Upper lobe of left lung (tissue), 6 donors: ENCODE results near the gene SFXN4. TPM values are rescaled to one million over a fixed set of nuclear protein-coding genes. Genes with fewer than 3 reads are reported as not detected.
A peak's percentile ranks its signal among the peaks of the same experiment; 100 is the strongest.
"Not testable (repeated sequence)": the region's sequence is repeated elsewhere in the genome, so short reads cannot be mapped to it uniquely, and the experiment has no call there.

Experiments
- ATAC-seq, 2 donors: fragments of 200-7000 bp; cut with Tn5 transposase; one replicate each; pipeline ENCODE4 v1.9.1; 2022; ENCODE audit warnings: mild to moderate bottlenecking in 2 of 2, moderate library complexity in 2 of 2; ENCODE audit not compliant: low FRiP score in 2 of 2
- DNase-seq, 2 donors: peaks; one replicate each; pipeline ENCODE4 v3.0.0-alpha.2; 2019 to 2020
- H3K27ac ChIP-seq, 4 donors: fragments of 200-600 bp; sonication (generic); one replicate each; pipeline ENCODE4 v1.5.1; 2016 to 2019
- H3K27me3 ChIP-seq, 4 donors: fragments of 200-600 bp; sonication (generic); one replicate each; pipeline ENCODE4 v1.5.1; 2017 to 2019
- H3K36me3 ChIP-seq, 4 donors: fragments of 200-600 bp; sonication (generic); one replicate each; pipeline ENCODE4 v1.5.1; 2016 to 2019
- H3K4me1 ChIP-seq, 4 donors: fragments of 200-600 bp; sonication (generic); one replicate each; pipeline ENCODE4 v1.5.1; 2018 to 2019
- H3K4me3 ChIP-seq, 4 donors: fragments of 200-600 bp; sonication (generic); one replicate each; pipeline ENCODE4 v1.5.1; 2017 to 2019; ENCODE audit warnings: mild to moderate bottlenecking in 2 of 4, moderate library complexity in 1 of 4
- H3K9me3 ChIP-seq, 4 donors: fragments of 200-600 bp; sonication (generic); one replicate each; pipeline ENCODE4 v1.5.1; 2018 to 2019
- EP300 ChIP-seq, 4 donors: sonication (generic); formaldehyde crosslinking; IDR thresholded peaks; one replicate each; pipeline ENCODE4 v1.5.1; 2017; ENCODE audit warnings: antibody characterized with exemption in 4 of 4, control low read depth in 2 of 4
- POLR2A ChIP-seq, 4 donors: fragments of 450-650 bp; IDR thresholded peaks; one replicate each; pipeline ENCODE4 v1.5.1; 2016 to 2017; ENCODE audit warnings: antibody characterized with exemption in 4 of 4, mild to moderate bottlenecking in 2 of 4
- POLR2AphosphoS5 ChIP-seq, 2 donors: sonication (generic); formaldehyde crosslinking; IDR thresholded peaks; one replicate each; pipeline ENCODE4 v1.5.1; 2017; ENCODE audit warnings: antibody characterized with exemption in 2 of 2
- WGBS, 2 donors: methylation state at CpG; one replicate each; pipeline ENCODE4 v1.1.5; 2017 to 2018; 5-methylcytosine and 5-hydroxymethylcytosine counted together
- total RNA-seq, 6 donors: library from RNA; depleted of rRNA in 4 of 6; stranded (reverse); fragments of >200 nt in 4 of 6; gene quantifications; one replicate each; pipeline versions ENCODE4 v1.1.0 to v1.2.1, GENCODE V29; 2016 to 2021
- TF ChIP-seq, protein P1 (sequence below), 6 experiments: fragments of 450-650 bp in 4 of 6; fragments of 200-600 bp in 2 of 6; sonication (generic) in 2 of 6; IDR thresholded peaks; one replicate each; pipeline ENCODE4 v1.5.1; 2016 to 2019; ENCODE audit warnings: antibody characterized with exemption in 6 of 6
- donor health status: DM: no; HTN: no; CAD: no; lungs with moderate emphysema.
- donor health status: DM: no; HTN: yes; CAD: no; lungs with severe emphysema.

The SFXN4 gene
- total RNA-seq, 6 donors from 2014 or later, result 4.4 to 47.1 (median 19.0) TPM

DNA sequence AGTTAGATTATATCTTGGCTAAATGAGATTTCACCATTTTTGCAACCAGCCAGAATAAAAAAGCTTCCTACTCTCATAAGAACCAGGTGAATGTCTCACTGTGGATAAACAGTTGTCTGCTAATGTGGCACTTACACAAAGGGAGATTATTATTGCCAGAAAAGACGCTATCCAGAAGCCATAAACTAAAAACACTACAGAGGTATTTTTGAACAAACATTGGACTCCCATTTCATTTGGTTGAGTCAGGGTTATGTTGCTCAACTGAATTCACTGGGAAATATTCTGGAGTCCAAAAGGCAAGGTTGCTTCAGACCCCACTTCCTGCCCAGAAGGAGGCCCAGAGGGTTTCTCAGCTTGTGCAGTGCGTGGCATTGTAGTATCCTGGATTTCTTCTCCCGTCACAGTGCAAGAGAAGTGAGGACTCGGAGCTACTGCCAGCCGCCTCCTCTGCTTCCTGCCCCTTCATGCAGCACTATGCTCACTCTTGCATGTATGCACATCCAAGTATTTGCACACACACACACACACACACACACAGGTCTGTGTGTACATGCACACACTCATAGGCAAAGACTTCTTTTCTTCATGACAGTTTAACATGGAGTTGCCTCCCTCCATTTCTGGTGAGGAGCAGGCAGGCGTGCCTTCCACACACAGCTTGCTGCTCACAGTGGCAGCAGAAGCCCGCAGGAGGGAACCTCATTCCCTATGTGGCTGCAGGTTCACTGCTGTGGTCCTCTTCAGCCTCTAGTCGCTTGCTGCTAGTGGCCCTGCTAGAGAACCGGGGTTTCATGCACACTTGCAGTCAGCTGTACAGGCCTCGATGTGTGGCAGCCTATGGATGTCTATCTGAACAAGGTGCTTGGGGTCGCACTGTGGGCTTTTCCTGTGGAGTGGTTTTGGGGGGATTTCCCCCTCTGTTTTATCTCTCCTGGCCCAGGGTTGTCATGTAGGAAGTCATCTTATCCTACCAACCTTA lies 51.5 kb downstream of the SFXN4 start:
- DNase-seq, result peak in 1 of 2 donors; percentile 39
- H3K27me3 ChIP-seq, result no peaks in the 10 kb centered on the region
- H3K4me1 ChIP-seq, result no peaks in the 10 kb centered on the region
- no peak for TF ChIP-seq POLR2A (IDR thresholded peaks at IDR 0.05)
- TF ChIP-seq EP300 (IDR thresholded peaks at IDR 0.05), result no peak
- no peak overlapping the region for H3K4me3 ChIP-seq
- 50 to 81% methylated on average over 9 to 11 of the region's 11 CpGs for WGBS, 2 donors
- H3K36me3 ChIP-seq, result peaks cover 15 to 86% (median 33%) of the 10 kb centered on the region in 4 donors
- no peak overlapping the region for H3K27ac ChIP-seq
- ATAC-seq, result no peak
- no peaks in the 10 kb centered on the region for H3K9me3 ChIP-seq

DNA sequence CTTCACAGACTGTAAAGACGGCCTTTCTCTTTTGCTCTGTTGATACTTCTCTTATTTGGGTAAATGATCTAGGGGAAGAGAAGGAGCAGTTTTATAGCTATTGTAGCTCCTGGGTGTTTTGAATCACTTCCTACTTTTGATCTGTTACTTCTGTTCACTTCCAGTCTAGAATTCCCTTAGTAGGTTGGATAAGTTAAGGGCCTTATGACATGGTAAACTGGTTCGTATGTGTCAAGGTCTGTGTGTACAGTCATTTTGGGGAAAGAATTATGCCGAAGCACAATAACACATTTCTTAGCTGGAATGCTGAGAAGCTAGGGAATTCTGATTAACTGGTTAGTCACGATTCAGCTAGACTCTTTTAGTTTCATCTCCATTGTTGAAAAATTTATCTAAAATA lies 53.5 kb downstream of the SFXN4 start:
- ATAC-seq, result no peak
- Histone ChIP-seq H3K36me3 (peaks cover 9 to 78% (median 28%) of the 10 kb centered on the region in 4 donors), H3K4me3 (no peak overlapping the region), H3K27me3 (no peaks in the 10 kb centered on the region), H3K27ac (no peak overlapping the region), H3K9me3 (no peaks in the 10 kb centered on the region), H3K4me1 (no peaks in the 10 kb centered on the region)
- WGBS, 2 donors, result 84 to 86% methylated on average over 4 of the region's 4 CpGs
- no peak for TF ChIP-seq EP300 (IDR thresholded peaks at IDR 0.05)
- no peak for TF ChIP-seq POLR2A (IDR thresholded peaks at IDR 0.05)
- TF ChIP-seq POLR2AphosphoS5 (IDR thresholded peaks at IDR 0.05), result no peak
- TF ChIP-seq, protein P1, sequence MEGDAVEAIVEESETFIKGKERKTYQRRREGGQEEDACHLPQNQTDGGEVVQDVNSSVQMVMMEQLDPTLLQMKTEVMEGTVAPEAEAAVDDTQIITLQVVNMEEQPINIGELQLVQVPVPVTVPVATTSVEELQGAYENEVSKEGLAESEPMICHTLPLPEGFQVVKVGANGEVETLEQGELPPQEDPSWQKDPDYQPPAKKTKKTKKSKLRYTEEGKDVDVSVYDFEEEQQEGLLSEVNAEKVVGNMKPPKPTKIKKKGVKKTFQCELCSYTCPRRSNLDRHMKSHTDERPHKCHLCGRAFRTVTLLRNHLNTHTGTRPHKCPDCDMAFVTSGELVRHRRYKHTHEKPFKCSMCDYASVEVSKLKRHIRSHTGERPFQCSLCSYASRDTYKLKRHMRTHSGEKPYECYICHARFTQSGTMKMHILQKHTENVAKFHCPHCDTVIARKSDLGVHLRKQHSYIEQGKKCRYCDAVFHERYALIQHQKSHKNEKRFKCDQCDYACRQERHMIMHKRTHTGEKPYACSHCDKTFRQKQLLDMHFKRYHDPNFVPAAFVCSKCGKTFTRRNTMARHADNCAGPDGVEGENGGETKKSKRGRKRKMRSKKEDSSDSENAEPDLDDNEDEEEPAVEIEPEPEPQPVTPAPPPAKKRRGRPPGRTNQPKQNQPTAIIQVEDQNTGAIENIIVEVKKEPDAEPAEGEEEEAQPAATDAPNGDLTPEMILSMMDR (IDR thresholded peaks at IDR 0.05), result no peak
- DNase-seq, result no peak

DNA sequence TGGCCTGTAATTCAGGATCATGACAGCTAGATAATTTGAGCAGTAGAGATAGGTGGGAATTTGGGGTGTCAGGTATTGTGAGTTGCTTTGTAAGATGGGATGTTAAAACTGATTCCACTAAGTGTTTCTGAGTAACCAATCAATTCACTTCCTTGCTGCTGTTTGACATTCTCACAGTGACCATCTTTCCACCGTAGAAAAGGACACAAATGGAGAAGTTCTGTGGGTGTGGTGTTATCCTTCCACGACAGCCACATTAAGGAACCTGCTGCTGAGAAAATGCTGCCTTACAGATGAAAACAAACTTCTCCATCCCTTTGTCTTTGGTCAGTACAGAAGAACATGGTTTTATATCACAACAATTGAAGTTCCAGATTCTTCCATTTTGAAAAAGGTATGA lies 57.7 kb downstream of the SFXN4 start:
- H3K4me1 ChIP-seq, DNase-seq, H3K27me3 ChIP-seq, ATAC-seq, H3K27ac ChIP-seq, H3K4me3 ChIP-seq, H3K9me3 ChIP-seq: not testable (repeated sequence)
- H3K36me3 ChIP-seq, result peaks cover 9 to 48% (median 18%) of the 10 kb centered on the region in 4 donors
- WGBS, 2 donors, result 73 to 79% methylated on average over 2 of the region's 2 CpGs

DNA sequence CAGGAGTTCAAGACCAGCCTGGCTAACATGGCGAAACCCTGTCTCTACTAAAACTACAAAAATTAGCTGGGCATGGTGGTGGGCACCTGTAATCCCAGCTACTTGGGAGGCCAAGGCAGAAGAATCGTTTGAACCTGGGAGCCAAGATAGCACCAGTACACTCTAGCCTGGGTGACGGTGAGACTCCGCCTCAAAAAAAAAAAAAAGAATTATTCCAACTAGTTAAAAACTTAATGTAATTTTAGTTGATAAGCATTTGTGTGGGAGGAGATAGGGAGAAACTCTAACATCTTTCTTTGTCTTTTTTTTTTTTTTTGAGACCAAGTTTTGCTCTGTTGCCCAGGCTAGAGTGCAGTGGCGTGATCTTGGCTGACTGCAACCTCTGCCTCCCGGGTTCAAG lies 58.4 kb downstream of the SFXN4 start:
- ATAC-seq, H3K9me3 ChIP-seq: not testable (repeated sequence)
- WGBS, 2 donors, result 87 to 96% methylated on average over 6 of the region's 6 CpGs

DNA sequence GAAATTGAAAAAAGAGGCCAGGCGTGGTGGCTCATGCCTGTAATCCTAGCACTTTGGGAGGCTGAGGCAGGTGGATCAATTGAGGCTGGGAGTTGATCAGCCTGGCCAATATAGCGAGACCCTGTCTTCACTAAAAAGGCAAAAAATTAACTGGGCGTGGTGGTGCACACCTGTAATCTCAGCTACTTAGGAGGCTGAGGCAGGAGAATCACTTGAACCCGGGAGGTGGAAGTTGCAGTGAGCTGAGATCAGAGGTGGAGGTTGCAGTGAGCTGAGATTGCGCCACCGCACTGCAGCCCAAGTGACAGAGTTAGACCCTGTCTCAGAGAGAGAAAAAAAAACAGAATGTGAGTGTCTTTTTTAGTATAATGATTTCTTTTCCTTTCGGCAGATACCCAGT lies 59.6 kb downstream of the SFXN4 start:
- not testable (repeated sequence) for H3K9me3 ChIP-seq, H3K27ac ChIP-seq, DNase-seq, ATAC-seq, H3K4me3 ChIP-seq, H3K27me3 ChIP-seq
- Histone ChIP-seq H3K4me1 (peaks cover 6 to 12% (median 8%) of the 10 kb centered on the region in 4 donors), H3K36me3 (peaks cover 5 to 29% (median 10%) of the 10 kb centered on the region in 4 donors)
- 93 to 94% methylated on average over 7 of the region's 7 CpGs for WGBS, 2 donors

More for the DNA sequence above, 58.4 kb downstream of the SFXN4 start:
- not testable (repeated sequence) for H3K27me3 ChIP-seq, H3K4me3 ChIP-seq, H3K4me1 ChIP-seq, H3K27ac ChIP-seq, DNase-seq
- peaks cover 9 to 41% (median 15%) of the 10 kb centered on the region in 4 donors for H3K36me3 ChIP-seq

DNA sequence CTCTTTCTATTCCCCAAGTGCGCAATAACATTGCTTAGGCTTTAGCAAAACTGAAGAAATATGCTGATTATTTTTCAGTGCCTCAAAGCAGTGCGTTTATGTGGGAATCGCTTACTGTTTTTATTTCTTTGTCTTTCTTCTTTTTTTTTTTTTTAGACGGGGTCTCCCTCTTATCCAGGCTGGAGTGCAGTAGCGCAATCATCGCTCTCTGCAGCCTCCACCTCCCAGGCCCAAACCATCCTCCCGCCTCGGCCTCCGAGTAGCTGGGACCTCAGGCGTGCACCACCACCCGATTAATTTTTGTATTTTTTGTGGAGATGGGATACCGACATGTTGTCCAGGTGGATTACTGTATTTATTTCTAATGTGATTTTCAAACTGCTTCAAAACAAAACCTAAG lies 60.4 kb downstream of the SFXN4 start:
- ATAC-seq, result no peak
- TF ChIP-seq POLR2AphosphoS5 (IDR thresholded peaks at IDR 0.05) (no peak), EP300 (IDR thresholded peaks at IDR 0.05) (no peak), POLR2A (IDR thresholded peaks at IDR 0.05) (no peak)
- TF ChIP-seq, protein P1 (IDR thresholded peaks at IDR 0.05), result no peak

More for the DNA sequence above, 60.4 kb downstream of the SFXN4 start:
- peaks cover 11 to 19% (median 12%) of the 10 kb centered on the region in 4 donors for H3K4me1 ChIP-seq
- peaks cover 0 to 22% (median 8%) of the 10 kb centered on the region in 4 donors for H3K36me3 ChIP-seq
- peak overlapping the region in 1 of 4 donors; percentile 92 for H3K27ac ChIP-seq
- no peaks in the 10 kb centered on the region for H3K9me3 ChIP-seq
- no peak for DNase-seq
- peak overlapping the region in 3 of 4 donors; percentile 96 to 100 (median 99) for H3K4me3 ChIP-seq
- no peaks in the 10 kb centered on the region for H3K27me3 ChIP-seq
- WGBS, 2 donors, result 90 to 92% methylated on average over 12 of the region's 12 CpGs
